Hematopoietic multipotent progenitor cell treated with erythropoietin and hydrocortisone succinate and interleukin-3 and kit ligand, for 15 days (in vitro differentiated cells): ENCODE measurements around the gene CEP72.
"Not testable (repeated sequence)": the region's sequence is repeated elsewhere in the genome, so short reads cannot be mapped to it uniquely, and the experiment has no call there.

Experiments
- DNase-seq: peaks from one replicate; pipeline ENCODE4 v3.0.0-alpha.2; 2015; ENCODE audit warnings: low spot score

Gene CEP72

DNA sequence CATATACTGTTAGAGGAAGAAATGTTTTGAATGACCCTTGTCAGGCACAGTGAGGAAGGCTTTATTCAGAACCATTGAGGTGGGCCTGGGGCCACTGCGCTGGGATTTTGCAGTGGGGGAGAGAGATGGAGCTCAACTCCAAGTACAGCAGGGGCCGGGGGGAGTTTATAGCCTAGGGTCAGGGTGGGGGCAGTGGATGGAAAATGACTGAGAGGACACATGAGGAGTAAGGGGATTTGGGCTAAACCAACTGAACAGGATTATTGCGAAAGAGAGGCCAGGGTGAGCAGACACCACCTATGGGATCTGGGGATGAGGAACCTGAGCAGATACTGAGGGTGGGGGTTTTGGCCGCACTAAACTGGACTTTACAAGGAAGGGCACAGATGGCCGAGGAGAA is 6.3 kb downstream of the CEP72 start:
- DNase-seq = no peak

DNA sequence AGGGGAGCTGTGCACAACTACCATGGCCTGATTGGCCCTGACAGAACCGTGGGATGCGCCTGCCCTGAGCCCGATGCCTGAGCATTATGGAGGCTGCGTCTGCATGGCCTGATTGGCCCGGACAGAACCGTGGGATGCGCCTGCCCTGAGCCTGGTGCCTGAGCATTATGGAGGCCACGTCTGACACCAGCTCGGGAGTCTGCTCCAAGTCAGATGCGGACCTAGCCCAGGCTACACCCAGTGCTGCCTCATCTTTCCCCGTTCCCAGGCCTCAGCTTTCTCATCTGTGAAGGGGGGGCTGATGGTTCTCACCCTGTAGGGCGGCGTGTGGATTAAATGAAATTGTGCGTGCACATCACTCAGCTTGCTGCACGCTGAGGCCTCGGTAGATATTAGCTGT is 7.3 kb downstream of the CEP72 start:
- DNase-seq = no peak

DNA sequence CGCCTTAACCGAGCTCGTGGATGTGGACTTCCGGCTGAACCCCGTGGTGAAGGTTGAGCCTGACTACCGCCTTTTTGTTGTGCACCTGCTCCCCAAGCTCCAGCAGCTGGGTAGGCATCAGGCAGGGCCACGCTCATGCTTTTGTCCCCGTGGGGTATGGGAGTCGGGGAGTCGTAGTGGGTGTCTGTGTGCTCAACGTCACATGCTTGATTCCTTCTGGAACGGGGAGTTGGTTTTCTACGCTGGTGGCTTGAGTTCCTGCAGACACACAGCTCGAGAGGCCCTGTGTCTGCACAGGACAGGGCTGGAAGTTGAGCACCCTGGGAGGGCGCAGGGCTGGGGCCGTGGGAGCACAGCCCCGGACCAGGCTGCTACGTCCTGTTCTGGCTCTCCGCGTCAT is 8.0 kb downstream of the CEP72 start:
- no peak for DNase-seq

DNA sequence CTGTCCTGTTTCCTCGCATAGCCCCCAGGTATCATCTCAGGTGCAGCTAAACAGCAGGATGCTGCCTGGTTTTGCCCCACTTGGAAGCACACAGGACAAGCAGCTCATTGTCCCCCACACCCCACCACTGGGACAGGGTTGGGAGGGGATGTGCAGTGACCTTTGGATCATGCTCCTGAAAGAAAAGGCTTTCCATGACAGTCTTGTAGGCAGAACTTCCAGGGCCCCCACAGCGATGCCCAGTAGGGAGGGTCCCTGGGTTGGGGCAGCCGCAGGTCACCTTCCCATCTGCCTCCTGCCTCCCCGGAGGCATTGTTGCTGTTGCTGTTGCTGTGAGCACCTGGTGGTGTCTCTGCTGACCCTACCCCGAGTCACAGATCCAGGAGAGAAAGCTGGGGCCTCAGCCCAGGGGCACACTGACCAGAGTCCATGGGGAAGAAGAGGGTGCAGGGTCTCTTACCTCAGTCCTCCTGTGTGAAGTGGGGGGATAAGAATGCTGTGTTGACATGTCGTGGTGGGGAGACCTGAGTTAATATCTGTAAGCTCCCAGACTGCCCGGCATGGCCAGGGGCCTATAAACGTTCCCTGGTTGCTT is 8.5 kb downstream of the CEP72 start:
- DNase-seq = no peak

DNA sequence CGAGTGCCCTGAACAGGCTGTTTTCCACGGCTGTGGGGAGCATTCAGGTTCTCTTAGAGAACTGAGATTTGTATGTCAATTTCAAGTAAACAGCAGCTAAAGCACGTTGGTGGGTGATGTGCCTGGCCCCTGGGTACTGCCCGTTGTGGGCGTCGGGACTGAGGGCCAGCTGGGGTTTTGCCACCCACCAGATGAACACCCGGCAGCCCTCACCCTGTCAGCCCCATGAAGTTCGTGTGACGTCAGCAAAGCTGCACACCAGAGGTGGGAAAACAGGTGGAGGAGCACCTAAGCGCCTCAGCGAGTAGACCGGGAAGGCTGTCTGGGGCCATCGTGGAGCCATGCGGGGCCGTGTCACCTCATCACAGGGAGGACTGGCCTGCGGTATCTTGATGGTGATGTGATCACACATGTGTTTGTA is 9.2 kb downstream of the CEP72 start:
- no peak for DNase-seq

DNA sequence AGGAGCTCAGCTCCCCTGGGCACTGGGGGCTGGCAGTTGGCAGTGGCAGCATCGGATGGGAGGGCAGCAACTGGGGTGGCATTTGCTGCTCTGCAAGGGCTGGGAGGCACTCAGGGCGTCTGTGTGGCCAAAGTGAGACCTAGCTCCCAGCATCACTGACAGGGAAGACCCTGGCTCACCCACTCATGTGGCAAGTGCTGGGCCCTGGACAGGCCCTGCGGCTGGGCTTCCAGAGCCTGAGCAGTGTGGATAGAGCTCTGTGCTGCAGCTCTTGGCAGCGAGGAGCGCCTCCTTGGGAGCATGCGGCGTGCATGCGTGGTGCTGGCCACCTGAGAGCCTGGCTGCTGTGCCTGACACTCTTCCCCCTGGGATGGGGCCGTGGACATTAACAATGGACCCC is 10.2 kb downstream of the CEP72 start:
- no peak for DNase-seq

DNA sequence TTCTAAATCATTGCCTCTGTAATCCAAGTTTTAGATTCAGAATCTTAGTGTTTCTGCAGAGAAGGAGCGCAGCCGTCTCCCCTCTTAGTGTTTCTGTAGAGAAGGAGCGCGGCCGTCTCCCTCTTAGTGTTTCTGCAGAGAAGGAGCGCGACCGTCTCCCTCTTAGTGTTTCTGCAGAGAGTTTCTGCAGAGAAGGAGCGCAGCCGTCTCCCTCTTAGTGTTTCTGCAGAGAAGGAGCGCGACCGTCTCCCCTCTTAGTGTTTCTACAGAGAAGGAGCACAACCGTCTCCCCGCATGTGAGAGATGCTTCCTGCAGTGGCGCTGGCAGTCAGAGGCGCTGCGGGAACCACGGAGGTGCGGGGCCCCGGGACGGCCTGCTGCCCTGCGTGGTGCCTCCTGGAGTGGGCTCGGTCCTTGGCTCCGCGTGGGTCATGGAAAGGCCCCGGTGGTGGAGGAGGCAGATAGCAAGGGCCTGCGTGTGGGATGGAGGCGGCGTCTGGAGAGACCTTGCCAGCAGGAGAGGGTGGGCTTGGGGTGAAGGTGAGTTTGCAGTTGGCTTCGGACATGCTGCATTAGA is 10.9 kb downstream of the CEP72 start:
- no peak for DNase-seq

- no peak for DNase-seq
Measured at GRCh38 chr5:623531-623930, 11.4 kb downstream of the CEP72 start.

DNA sequence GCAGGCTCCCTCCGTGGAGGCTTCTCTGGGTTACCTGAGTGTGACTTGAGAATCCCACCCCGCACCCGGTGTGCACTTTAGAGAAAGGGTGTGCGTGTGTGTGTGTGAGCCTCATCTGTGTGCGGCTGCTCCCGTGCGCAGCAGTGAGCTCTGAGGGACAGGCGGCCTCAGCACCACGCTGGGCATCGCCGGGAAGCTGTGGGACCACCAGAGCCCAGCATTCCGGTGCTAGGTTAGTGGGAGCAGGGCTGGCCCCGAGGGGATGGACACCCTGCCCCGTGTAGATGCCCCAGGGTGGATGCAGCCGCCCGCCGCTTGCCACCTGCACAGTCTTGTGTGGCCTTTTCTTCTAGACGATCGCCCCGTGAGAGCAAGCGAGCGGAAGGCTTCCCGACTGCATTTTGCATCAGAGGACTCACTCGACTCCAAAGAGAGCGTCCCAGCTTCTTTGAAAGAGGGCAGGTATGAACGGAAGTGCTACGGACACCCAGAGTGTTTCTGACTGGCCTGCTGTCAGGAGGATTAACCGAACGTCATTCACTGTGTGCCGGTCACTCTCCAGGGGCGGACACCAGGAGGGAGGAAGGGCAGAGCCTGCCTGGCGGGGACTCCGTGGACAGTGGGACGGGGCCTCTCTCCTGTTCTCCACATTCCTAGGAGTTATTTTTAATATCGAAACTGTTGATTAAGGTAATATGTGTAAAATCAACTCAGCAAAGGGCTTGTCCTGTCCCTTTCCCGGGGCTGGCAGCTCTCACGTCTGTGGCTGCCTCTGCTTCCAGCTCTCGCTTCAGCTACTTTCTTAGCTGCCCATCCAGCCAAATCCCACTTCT is 12.2 kb downstream of the CEP72 start:
- DNase-seq = no peak

GRCh38 chr5:624951-625230 is 12.8 kb downstream of the CEP72 start:
- DNase-seq = no peak

GRCh38 chr5:625516-625915 is 13.4 kb downstream of the CEP72 start:
- no peak for DNase-seq

DNA sequence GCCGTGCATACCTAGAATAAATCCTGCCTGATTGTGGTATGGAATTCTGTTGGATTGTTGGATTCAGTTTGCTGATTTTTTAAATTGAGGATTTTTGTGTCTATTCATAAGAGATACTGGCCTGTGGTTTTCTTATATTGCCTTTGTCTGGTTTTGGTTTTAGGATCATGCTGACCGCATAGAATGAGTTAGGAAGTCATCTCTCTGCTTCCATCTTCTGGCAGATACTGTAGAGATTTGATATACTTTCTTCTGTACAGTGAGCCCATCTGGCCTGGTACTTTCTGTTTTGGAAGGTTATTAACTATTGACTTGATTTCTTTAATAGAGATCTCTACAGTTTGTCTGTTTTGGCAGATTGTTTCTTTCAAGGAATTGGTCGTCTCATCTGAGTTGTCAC is 14.7 kb downstream of the CEP72 start:
- no peak for DNase-seq

DNA sequence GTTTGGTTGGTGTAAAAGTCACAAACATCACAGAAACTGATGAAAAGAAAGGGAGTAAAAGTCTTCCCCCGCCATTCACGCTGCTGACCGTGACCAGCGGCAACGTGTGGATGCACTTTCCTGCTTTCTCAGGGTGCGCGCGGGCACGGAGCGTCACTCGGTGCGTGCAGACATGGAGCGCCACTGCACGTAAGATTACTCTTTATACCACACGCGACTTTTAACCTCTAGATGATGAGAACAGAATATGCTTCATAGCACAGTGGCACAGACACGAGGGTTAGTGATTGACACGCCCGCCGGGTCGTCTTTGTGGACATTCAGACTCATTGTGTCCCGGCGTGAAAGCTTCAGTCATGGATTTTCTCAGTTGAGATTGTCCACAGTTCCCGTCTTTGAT is 15.7 kb downstream of the CEP72 start:
- DNase-seq = no peak

DNA sequence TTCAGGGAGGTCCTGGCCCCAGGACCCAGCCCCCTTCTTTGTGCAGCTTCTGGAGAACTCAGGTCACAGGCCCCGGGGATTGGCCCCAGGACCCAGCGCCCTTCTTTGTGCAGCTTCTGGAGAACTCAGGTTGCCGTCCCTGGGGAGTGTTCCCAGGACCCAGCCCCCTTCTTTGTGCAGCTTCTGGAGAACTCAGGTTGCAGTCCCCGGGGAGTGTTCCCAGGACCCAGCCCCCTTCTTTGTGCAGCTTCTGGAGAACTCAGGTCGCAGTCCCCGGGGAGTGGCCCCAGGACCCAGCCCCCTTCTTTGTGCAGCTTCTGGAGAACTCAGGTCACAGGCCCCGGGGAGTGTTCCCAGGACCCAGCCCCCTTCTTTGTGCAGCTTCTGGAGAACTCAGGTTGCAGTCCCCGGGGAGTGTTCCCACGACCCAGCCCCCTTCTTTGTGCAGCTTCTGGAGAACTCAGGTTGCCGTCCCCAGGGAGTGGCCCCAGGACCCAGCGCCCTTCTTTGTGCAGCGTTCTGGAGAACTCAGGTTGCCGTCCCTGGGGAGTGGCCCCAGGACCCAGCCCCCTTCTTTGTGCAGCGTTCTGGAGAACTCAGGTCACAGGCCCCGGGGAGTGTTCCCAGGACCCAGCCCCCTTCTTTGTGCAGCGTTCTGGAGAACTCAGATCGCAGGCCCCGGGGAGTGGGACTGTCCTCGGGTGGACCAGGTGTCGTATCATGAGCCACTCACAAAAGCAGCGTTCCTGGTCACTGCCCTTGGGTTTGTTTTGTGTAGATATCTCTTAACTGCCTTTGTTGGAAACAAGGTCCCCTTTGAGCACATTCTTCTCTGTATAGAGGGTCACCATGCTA is 16.4 kb downstream of the CEP72 start:
- not testable (repeated sequence) for DNase-seq

GRCh38 chr5:633501-633955 is 21.4 kb downstream of the CEP72 start:
- DNase-seq = no peak

GRCh38 chr5:634191-634590 is 22.1 kb downstream of the CEP72 start:
- no peak for DNase-seq

DNA sequence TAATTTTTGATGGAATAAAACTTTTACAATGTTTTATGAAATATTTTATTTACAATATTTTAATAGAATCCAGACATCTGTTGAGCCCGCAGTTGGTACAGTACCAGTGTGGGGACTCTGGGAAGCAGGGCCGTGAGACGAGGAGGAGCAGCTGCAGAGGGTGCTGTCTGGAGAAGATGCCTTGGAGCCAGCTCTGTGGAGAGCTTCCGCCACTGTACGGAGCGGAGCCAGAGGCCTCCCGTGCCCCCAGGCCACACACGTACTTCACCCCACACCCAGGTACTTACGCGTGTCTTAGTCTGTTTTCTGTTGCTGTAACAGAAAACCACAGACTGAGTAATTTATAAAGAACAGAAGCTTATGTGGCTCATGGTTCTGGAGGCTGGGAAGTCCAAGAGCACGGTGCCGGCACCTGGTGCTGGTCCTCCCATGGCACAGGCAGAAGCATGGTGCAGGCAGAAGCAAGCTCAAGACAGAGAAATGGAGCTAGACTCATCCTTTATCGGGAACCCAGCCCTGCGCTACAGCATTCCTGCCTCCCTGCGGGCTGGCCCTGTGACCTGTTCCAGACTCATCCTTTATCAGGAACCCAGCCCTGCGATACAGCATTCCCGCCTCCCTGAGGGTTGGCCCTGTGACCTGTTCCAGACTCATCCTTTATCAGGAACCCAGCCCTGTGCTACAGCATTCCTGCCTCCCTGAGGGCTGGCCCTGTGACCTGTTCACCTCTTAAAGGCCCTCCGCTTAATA is 23.3 kb downstream of the CEP72 start:
- DNase-seq = no peak

DNA sequence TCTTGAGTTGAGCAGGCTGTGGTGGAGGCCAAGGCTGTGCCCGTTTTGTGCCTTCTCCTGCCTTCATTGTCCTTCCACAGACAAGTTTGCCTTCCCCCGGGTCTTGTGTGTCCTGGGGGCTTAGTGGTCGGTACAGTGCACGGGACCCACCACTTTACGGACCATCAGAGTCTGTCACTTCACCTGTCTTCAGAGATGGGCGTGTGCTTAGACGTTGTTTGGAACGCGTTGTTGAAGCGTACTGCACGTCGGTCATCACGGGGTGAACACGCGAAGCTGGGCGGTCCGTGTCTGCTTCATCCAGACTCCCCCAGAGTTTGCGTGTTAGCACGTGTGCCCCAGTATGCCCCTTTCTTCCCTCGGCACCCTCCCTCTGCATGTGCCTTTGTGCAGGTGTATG is 24.8 kb downstream of the CEP72 start:
- DNase-seq = no peak

- DNase-seq = no peak
Measured at GRCh38 chr5:637581-638450, 25.7 kb downstream of the CEP72 start.

GRCh38 chr5:638501-639252 is 26.5 kb downstream of the CEP72 start:
- DNase-seq = no peak

DNA sequence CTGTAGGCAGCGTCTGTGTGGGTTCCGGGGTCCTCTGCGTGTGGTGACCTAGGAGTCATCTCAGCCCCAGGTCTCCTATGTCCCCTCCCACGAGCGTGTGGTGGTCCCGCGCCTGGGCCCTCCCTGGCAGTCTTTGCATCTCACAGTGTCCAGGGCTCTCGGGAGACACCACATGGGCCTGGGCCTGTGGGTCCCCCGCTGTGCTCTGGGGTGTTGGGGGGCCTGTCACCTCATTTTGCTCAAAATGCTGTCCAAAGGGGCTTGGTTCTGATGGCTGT is 27.1 kb downstream of the CEP72 start:
- no peak for DNase-seq
